GM18873 (cell line): ENCODE results near the gene MAP1LC3A.

ENCODE experiments used
- ATAC-seq: cut with Tn5 transposase; IDR thresholded peaks from one replicate; pipeline ENCODE4 v1.9.1; 2021; ENCODE audit warnings: mild to moderate bottlenecking, moderate library complexity, moderate number of reproducible peaks; ENCODE audit not compliant: unreplicated experiment, low FRiP score

Gene MAP1LC3A

DNA sequence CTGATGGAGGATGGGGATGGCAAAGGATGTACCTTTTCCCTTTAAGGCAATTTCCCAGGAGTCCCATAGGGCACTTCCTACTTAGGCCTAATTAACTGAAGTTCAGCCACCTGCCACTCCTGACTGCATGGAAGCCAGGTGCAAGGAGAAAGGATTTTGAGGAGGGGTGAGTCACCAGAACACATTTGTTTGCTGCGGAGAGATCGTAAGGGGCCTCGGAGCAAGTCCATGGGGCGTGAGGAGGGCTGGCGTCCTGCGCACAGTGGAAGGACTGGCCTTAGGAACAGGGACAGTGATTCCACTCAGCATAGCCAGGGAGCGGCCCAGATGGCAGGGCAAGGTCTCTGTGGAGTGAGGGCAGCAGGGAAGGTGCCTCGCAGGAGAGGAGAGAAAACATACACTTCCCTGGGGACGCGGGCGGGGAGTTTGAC, 11.8 kb upstream of the MAP1LC3A start:
- ATAC-seq: no peak

DNA sequence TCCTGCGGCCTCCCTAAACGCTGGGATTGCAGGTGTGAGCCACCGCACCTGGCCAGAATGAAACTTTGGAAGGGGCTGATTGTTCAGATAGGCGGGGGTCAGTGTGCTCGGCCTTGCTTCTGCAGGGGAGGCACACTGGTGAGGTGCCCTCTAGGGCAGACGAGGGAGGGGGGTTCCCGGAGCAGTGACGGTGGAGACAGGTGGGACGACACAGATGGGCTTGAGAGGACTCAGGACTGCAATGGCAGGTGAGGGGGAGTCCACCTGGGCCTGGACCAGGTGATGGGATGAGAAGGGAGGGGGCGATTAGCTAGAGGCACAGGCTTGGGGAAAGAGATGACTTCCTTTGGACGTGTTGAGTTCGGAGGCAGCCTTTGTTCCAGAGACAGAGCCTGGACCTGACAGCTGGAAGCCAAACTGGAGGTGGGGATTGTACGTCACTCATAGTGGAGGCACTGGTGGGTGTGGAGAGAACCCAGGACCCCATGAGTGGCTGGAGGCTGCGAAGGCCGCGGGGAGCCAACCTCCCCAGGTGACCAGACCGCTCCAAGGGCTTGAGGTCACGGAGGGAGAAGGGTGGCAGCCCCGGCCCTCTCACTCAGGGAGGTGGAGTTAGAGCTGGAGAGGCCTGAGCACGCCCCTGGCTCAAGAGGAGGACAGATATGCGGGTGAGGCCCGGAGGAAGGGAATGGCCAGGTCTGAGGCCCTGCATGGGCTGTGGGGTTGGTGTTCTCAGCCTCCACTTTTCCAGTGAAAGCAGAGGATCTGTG, 10.5 kb upstream of the MAP1LC3A start:
- no peak for ATAC-seq

DNA sequence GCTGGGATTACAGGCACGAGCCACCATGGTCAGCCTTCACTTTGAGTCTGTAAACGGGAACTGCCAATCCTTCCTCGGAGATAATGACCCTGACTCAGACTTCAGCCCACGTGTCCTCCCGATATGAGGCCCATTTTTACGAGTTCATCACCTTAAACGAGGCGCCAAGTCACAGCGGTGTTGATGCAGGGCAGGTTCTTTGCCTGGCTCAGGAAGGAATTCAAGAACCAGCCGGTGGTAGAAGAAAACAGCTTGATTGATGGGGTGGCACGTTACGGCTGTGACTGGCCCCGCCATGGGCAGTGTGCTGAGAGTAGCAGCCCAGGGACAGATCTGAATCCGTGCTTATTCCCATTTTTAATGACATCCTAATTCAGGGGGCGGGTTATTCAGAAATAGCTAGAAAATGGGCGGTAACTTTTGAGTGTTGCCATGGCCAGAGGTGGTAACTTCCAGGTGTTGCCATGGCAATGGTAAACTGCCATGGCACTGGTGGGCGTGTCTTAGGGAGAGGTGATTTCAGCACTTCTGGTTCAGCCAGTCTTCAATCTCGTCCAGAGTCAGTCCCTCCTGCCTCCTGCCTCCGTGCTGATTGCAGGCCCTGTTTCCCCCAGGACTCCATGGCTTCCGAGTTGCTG, 9.1 kb upstream of the MAP1LC3A start:
- no peak for ATAC-seq

DNA sequence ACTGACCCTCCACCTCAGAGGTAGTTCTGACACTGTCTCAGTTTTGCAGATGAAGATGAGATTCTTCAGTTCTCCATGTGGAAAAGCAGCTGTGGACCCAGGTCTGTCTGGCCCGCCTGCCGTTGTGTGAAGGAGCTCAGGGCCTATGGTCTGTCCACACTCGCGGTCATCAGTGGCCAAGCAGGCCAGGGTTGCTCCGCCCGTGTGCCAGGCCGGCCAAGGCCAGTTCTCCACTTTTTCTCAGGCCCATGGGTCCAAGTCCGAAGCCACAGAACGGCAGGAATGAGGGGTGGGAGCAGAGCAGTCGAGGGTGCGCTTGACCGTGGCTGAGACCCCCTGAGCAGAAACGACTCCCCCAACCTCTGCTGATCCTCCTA, 8.6 kb upstream of the MAP1LC3A start:
- no peak for ATAC-seq

DNA sequence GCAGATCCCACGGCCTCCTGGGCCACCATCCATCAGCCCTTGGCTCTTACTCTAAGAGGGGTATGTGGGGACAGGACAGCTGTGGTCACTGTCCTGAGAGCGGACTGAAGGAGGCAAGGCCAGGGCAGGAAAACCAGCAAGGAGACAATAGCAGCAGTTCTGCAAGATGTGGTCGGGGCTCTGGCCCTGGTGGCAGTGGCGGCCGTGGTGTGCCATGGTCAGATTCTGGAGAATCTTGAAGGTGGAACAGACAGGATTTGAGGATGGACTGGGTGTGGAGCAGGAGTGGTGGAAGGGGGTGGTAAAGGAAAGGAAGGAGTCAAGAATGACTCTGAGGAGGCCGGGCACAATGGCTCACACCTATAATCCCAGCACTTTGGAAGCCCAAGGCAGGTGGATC, 5.9 kb upstream of the MAP1LC3A start:
- ATAC-seq: no peak

DNA sequence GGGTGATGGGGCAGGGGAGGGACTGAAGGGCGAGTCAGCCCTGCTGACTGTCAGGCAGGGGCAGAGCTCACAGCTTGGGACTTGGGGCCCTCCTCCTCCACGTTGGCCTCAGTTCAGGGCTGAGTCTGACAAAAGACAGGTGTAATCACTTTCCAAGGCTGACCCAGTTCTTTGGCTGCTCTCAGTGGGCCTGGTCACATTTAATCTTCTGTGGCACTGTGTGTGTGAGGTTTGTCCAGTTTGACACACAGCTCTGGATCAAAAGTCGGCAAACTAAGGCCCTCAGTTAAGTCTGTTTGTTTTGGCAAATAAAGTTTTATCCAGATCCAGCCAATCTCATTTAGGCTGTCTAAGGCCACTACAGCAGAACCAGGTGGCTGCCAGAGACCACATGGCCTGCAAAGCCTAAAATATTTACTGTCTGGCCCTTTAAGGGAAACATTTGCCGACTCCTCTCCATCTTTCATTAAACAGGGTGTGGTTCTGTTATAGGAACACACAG, 5.1 kb upstream of the MAP1LC3A start:
- no peak for ATAC-seq

DNA sequence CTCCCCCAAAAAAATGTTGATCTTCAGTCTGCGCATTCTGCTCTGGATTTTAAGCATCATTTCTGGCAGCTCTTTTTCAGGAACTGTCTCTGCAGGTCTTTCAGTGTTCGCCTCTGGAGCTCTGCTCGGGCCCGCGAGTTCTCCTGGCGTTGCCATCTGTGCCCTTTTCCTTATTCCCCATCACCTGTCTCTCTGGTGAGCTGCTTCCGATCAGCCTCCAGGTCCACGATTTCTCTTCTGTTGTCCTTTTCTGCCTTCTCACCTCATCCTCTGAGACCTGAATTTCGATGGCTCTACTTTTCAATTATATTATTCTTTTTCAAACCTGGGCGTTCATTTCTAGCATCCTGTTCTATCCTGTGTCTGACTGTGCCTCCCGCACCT, 590 bp upstream of the MAP1LC3A start:
- no peak for ATAC-seq

DNA sequence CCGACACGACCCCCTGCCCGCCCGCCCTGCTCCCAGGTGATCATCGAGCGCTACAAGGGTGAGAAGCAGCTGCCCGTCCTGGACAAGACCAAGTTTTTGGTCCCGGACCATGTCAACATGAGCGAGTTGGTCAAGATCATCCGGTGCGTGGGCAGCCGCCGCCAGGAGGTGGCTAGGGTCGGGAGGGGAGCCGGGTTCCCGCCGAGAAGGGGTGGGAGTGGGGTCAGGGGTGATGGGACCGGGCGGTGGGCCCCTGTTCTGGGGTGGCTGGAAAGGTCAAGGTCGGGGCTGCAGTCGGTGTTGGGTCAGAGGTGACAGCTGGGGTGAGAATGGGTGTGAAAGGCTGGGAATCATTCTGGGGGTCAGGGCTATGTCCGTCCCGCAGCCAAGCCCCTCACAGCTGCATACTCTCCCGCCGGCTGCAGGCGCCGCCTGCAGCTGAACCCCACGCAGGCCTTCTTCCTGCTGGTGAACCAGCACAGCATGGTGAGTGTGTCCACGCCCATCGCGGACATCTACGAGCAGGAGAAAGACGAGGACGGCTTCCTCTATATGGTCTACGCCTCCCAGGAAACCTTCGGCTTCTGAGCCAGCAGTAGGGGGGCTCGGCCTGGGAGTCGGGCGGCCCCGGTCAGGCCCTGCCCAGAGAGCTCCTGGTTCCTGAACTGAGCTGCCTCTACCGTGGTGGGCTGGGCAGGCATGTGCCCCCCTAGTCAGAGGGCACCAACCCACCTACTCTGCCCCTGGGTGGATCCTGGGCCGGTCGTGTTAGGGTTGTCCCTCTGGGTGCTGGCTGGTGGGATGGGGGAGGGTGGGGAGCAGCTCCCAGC, 1.0 kb downstream of the MAP1LC3A start:
- no peak for ATAC-seq

DNA sequence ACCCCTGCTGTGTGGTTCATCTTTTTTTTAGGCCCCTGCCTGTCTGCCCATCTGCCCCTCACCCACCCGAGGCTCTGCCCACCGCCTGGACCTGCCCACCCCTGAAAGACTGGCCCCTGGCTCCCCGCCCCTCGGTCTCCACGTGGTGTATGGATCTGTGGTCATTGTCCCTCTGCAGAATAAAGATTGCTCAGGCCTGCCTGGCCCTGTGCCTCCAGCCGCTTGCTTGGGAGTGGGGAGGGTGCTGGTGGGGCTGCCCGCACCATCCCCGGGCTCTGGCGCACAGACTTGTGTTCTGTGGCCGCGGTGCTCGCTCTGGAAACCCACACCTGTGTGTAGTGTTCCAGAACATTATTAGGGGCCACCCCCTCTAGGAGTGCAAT, 1.6 kb downstream of the MAP1LC3A start:
- no peak for ATAC-seq

DNA sequence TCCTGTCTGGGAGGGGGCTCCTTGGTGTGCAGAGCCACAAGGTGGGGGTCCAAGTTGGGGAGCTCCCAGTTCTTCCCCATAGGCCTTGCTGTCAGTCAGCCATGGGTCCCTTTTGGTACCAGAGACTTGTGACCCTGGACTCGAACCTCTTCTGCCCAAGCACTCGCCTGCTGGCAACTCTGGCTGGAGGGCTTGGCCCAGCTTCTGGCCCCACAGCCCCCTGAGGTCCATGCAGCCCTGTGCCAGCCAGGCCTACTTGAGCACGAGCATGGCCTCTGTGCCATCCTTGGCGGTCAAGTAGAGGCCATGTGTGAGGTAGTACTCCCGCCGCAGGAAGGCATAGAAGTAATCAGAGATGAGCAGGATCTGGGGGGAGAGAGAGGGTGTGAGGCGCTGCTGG, 2.1 kb downstream of the MAP1LC3A start:
- ATAC-seq: no peak

DNA sequence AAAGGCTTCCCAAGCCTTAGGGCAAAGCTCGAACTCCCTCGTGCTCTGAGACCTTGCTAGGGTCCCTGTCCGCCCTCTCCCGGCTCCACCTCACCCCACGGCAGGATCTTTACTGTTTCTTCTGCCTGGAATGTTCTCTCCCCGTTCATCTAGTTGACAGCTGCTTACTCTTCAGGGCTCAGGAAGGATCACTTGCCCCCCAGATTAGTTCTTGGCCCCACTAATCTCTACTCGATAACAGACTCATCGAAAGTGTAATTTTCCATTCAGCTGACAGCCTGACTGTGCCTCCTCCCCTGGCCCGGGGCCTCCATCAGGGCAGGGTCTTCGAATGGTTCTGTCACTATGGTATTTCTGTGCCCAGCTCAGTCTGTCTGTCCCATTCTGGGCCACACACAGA, 3.1 kb downstream of the MAP1LC3A start:
- ATAC-seq: no peak

DNA sequence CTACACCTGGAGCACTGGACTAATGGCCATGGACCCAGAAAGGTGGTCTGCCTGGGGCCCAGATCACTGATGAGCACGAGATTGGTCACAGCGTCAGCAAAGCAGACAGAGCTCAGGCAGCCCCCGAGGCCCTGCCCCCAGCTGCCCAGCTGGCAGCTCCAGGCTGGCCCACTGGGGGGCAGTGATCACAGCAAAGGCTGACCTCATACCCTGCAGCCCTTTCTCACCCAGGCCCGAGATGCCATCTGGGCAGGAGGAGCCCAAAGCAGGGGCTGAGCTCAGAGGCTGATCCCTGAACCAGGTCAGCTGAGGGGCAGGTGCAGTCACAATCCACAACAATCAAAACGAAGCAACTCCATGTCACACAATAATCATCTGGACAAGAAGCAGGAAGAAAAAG, 4.1 kb downstream of the MAP1LC3A start:
- no peak for ATAC-seq

DNA sequence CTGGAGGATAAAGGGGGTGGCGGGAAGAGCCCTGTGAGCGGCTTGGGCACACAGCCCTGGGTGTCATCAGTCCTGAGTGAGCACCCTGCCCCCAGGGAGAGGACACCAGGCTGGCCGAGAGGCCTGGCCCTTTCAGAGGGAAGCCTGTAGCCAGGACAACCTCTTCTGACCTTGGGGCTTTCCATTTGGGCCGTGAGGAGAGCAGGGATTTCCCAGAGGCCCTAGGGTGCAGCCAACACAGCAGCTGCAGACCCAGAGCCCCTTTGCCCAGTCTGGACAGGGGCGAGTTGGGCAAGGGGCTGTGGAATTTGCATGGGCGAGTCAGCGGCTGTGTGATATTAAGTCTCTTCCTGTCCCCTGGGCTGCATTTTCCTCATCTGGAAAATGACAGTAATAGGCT, 6.3 kb downstream of the MAP1LC3A start:
- no peak for ATAC-seq

DNA sequence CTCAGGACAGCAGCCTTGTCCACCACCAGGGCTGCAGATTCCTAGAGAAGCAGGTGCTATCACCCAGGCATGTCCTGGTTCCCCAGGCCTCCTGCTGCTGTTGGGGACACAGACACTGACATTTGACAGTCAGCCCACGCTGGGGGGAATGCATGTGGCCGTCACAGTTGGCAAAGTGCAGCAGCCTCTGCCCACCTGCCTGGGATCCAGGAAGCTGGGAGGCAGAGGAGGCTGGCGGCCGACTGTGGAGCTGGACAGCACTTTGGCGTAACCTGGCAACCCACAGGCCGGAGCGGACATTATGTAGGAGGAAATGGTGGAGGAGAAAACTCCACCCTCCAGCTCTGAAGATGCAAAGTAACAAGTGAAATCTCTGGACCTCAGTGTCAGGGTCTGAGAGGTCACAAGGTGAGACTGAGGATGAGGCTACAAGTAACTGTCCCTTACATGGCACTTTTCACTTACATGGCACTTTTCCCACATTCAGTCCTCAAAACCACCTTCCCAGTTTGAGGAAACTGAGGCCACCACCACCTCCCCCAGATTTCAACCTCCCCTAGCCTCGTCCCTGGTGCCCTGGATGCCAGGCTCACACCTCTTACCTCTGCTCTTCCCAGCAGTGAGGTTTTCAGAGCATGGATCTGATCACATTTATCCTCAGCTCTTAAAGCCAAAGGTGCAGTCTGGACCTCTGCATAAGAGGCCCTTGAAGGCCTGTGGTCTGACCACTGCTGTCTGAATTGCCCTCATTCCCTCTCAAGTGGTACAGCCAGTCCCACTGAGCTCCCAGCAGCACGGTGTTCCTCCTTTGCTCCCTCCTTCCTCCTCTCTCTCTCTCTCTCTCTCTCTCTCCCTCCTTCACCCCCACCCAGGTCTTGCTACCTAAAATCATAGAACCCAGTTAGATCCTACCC, 8.7 kb downstream of the MAP1LC3A start:
- ATAC-seq: no peak

DNA sequence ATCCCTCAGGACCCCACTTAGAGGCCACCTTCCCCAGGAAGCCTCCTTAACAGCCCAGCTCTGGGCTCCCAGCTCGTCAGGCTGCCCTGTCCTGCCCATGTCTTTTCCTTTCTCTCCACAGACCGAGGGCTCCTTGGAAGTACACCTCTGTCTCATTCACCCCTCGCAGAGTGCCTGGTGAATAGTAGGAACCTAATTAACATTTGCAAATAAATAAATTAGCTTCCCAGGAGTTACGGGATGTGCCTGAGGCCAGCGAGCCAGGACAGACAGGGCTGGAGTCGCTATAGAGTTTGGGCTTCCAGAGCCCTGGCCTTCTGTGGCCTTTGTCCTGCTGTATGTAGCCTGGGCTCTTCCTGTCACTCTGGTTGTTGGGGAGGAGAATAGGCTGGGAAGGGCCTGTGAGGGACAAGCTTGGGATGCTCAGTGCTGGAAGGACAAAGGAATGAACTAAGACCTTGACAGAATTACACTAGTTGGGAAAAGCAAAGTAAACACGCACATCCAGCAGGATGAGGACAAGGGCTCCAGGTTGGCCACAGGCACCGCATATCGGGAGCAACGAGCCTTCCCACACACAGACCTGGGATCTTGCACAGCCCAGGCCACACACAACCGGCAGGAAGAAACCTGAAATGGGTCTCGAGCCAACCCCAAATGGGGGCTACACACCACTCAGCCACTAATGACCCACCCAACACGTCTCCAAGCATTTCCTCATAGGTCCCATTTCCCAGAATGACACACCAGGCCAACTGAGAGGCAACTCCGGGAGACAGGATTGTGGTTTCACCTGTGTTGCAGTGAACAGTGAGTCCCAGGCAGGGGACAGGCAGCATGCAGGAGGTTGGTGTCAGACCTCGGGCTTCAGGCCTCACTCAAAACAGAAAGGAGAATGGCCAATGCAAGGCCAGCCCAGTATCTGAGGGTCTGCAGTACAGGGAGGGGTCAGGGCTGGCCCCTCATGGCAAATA, 9.7 kb downstream of the MAP1LC3A start:
- no peak for ATAC-seq

DNA sequence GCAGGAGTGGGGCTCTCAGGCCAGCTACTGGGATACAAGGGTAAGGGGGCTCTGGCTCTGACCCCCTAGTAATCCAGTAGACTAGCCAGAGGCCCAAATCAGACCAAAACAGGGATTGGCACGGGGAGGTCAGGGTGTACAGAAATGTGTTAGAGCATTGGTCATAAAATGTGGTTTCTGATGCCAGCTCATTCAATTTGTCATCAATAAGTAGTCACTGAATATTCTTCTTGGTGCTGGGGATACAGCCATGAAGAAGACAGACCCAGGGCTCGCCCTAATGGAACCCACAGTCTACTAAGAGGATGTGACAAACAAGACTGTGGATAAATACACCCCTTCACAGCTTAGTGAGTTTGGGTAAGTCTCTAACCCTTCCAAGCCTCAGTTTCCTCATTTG, 11.1 kb downstream of the MAP1LC3A start:
- ATAC-seq: no peak

DNA sequence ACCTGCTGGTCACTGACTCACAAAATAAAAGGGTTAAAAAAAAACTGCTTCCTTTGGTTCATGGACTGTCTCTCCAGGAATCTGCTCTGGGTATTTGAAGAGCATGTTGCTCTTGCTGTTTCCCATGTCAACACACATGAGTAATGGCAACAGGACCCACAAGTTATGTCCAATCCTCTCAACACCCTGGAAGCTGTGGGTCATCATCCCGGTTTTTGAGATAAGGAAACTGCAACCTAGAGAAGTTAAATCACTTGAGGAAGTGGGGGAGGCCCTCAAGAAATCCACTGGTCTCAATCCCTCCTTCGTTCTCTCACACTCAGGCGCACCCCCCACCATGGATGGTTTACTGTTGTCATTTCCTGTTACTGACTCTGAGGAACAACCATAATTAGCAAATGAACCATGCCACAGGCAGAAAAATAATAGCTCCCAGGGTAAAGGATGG, 12.4 kb downstream of the MAP1LC3A start:
- no peak for ATAC-seq

DNA sequence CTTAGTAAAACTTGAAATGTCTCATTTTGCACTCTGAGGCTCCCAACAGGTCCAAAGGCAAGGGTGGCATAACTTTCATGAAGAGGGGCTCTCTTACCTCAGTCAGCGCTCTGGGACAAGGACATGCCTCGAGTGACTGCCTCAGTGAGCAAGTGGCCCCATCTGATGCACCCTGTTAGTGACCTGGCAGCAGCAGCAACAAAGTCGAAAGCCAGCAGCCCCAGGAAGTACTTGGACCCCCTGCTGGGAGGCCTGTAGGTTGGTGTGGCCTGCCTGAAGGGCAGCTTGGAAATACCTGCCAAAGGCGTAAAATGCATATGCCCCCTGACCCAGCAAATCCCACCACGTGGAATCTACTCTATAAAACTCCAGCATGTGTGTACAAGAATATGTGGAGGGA, 13.2 kb downstream of the MAP1LC3A start:
- no peak for ATAC-seq
